ENCODE data around the gene FREY1. TPM values are rescaled to one million over a fixed set of nuclear protein-coding genes. Genes with fewer than 3 reads are reported as not detected.
A peak's percentile ranks its signal among the peaks of the same experiment; 100 is the strongest.

Gene FREY1
- total and polyA plus RNA-seq, 9 of the 15 experiments (the other 6 are each of a cell fraction or from before 2014, with no cell fraction given): 0.25 to 1.5 (median 1.1) TPM; not detected in 5

DNA sequence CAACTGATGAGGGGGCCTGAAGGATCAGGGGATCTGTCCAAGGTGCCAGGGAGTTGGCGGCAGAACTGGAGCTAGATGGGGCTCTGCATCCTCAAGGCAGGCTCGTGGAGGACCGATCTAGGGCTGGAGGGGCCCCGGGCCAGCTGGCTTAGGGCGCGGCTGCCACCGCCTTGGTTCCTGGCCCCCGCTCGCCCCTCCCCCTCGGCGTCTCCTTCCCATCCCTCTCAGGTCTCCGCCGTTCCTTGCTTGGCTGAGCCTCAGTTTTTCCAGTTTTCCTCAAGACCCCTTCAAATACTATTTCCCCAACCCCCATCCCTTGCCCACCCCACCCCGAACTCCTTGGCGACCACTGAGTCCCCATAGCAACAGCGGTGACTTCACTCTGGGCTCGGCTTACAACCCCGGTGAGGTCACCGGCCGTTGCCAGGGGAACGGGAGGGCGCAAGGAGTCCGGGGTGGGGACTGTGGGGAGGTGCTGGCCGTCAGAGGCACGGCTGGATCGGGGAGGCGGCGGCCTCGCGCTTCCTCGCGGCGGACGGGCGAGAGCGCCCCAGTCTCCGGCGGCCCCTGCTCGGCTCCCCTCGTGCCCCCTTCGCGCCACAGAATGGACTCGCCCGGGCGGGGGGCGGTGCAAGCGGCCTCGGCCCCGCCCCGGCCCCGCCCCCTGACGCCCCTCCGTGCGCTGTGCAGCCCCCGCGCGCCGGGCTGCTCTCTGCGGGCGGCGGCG is 7.5 kb downstream of the FREY1 start (continued):
- TF ChIP-seq CSDE1 (IDR thresholded peaks at IDR 0.05): peak in 1 of 2 experiments; percentile 95; a peak in 2 of 4 replicates
- TF ChIP-seq MAZ (CRISPR knock-in tag; conservative IDR thresholded peaks at IDR 0.05 in 1 of 2, IDR thresholded peaks at IDR 0.05 in 1 of 2): peak; percentile 45 to 65; a peak in 2 of 4 replicates
- TF ChIP-seq KLF1 (tag; IDR thresholded peaks at IDR 0.05): peak; percentile 59; the same call in 1 of the 2 replicates
- TF ChIP-seq, protein P1, sequence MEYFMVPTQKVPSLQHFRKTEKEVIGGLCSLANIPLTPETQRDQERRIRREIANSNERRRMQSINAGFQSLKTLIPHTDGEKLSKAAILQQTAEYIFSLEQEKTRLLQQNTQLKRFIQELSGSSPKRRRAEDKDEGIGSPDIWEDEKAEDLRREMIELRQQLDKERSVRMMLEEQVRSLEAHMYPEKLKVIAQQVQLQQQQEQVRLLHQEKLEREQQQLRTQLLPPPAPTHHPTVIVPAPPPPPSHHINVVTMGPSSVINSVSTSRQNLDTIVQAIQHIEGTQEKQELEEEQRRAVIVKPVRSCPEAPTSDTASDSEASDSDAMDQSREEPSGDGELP (CRISPR knock-in tag; IDR thresholded peaks at IDR 0.05; ENCODE audit: borderline replicate concordance): peak; percentile 92
- TF ChIP-seq JUN (IDR thresholded peaks at IDR 0.05; ENCODE audit: borderline replicate concordance, low read depth, low read length): peak; percentile 94
- TF ChIP-seq JUN (CRISPR knock-in tag; IDR thresholded peaks at IDR 0.05; ENCODE audit: borderline replicate concordance): peak; percentile 89; the same call in 1 of the 2 replicates
- TF ChIP-seq SMC3 (conservative IDR thresholded peaks at IDR 0.05; ENCODE audit: insufficient read depth, low read depth, low read length): no peak
- TF ChIP-seq, protein P2, sequence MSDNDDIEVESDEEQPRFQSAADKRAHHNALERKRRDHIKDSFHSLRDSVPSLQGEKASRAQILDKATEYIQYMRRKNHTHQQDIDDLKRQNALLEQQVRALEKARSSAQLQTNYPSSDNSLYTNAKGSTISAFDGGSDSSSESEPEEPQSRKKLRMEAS (CRISPR knock-in tag; IDR thresholded peaks at IDR 0.05): peak; percentile 16; the same call in 1 of the 2 replicates
- TF ChIP-seq SAP30 (IDR thresholded peaks at IDR 0.05; ENCODE audit: borderline replicate concordance, insufficient read depth, low read depth, low read length, poor library complexity, severe bottlenecking): no peak
- TF ChIP-seq, protein P3, sequence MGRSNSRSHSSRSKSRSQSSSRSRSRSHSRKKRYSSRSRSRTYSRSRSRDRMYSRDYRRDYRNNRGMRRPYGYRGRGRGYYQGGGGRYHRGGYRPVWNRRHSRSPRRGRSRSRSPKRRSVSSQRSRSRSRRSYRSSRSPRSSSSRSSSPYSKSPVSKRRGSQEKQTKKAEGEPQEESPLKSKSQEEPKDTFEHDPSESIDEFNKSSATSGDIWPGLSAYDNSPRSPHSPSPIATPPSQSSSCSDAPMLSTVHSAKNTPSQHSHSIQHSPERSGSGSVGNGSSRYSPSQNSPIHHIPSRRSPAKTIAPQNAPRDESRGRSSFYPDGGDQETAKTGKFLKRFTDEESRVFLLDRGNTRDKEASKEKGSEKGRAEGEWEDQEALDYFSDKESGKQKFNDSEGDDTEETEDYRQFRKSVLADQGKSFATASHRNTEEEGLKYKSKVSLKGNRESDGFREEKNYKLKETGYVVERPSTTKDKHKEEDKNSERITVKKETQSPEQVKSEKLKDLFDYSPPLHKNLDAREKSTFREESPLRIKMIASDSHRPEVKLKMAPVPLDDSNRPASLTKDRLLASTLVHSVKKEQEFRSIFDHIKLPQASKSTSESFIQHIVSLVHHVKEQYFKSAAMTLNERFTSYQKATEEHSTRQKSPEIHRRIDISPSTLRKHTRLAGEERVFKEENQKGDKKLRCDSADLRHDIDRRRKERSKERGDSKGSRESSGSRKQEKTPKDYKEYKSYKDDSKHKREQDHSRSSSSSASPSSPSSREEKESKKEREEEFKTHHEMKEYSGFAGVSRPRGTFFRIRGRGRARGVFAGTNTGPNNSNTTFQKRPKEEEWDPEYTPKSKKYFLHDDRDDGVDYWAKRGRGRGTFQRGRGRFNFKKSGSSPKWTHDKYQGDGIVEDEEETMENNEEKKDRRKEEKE (IDR thresholded peaks at IDR 0.05; ENCODE audit: borderline replicate concordance in 1 of 2, control insufficient read depth in 1 of 2, low read depth in 2 of 2, low read length in 1 of 2): peak in 1 of 2 experiments; percentile 88; a peak in 2 of 4 replicates
- no peak for TF ChIP-seq ZNF41 (CRISPR knock-in tag; conservative IDR thresholded peaks at IDR 0.05)
- TF ChIP-seq NONO (IDR thresholded peaks at IDR 0.05; ENCODE audit: low read depth in 2 of 2, low read length in 1 of 2): peak in 1 of 2 experiments; percentile 99; a peak in 2 of 4 replicates
- no peak for TF ChIP-seq ZFP1 (CRISPR knock-in tag; IDR thresholded peaks at IDR 0.05)
- TF ChIP-seq CREM (IDR thresholded peaks at IDR 0.05; ENCODE audit: low read depth): peak; percentile 81
- TF ChIP-seq SETDB1 (IDR thresholded peaks at IDR 0.05; ENCODE audit: low read length): no peak
- TF ChIP-seq POLR2G (IDR thresholded peaks at IDR 0.05; ENCODE audit: low read depth, low read length): peak; percentile 41; the same call in 1 of the 2 replicates
- no peak for TF ChIP-seq POLR2A (conservative IDR thresholded peaks at IDR 0.05)
- no peak for TF ChIP-seq ZNF316 (IDR thresholded peaks at IDR 0.05)
- no peak for TF ChIP-seq STAG1 (CRISPR knock-in tag; IDR thresholded peaks at IDR 0.05; ENCODE audit: borderline replicate concordance)
- peak; percentile 53 for TF ChIP-seq HMGN3 (IDR thresholded peaks at IDR 0.05; ENCODE audit: borderline replicate concordance, extremely low read depth, insufficient read length, low read depth, low read length)

All from K562 (cell line).